ENCODE results near the gene MAD1L1.

Gene MAD1L1

DNA sequence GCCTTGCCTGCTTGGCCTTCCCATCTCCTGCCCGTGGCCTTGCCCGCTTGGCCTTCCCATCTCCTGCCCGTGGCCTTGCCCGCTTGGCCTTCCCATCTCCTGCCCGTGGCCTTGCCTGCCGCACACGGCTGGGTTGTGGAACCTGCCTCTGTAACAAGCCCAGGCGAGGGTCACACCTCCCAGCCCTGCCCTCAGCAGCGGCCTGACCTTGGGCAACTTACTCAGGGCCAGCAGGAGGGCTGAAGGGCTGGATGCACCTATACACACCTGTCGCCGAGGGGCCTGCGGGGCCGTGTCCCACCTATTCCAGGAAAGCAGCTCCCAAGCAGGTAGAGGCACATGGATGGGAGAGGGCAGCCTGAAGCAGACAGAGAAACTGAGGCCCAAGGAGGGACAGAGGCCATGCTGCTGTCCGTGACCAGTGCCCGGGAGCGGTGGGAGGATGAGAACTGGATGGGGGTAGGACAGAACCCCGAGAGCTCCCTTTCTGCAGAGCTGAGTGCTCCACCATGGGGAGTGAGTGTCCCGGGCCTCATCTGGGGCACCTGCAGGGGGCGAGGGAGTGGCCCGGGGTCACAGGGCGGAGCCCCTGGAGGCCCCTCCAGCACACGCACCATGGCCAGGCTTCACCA is 285.0 kb downstream of the MAD1L1 start:
- no peak for DNase-seq

DNA sequence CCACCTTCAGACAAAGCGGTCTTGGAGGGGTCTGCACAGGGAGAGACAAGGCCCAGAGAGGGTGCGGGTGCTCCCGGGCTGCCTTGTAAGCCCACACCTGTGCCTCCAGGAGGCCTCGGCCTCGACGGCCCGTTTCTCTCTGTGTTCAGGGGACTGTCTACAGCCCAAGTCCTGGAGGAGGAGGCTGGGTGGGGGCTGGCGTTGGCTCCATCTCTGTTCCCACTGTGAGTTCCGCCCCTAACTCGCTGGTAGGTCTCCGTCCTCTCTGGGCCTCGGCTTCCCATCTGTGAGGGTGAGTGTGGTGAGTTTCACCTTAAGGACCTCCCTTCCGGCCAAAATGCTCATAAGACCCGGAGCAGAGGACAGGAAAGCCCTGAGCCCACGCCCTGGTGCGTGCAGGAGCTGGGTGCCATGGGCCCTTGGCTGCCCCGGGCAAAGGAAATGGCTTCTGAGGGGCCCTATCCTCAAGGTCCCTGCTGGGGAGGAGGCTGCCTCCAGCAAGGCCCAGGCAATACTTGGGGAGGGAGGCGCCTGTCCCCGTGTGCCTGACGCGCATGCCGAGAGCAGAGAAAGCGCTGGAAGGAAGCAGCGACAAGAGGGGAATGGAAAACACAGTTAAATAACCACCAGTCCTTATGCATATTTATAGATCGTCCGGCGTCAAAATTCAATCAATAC is 285.8 kb downstream of the MAD1L1 start:
- DNase-seq: no peak

DNA sequence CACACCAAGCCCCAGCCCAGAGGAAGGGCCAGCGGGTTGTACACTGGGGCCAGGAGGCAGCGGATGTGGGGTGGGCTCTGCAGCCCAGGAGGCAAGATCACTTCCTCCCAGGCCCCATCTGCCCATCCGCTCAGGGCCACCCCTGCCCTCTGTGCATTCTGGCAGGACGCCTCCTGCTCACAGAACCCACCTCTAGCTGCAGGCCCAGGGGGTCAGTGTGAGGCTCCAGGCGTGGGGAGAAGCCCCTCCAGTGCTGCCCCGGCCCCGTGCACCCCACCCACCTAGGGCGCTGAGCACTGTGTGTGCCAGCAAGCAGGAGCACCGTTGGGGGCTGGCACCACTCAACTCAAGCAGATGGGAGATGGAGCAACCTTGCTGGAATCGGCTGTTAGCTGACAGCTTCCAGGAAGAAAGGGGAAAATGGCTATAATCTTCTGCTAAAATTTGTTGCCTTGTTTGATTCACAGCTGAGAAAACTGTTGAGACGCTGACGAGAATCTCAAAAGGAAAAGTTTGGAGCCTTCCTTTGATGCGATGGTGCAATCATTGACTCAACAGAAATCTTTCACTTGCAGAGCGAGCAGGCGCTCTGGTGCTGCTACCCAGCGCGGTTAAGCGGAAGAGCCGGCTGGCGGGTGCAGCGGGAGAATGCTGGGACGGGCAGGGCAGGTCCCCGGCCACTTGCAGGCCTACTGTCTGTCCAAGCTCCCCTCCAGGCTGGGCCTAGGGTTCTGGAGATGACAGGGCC is 286.5 kb downstream of the MAD1L1 start:
- no peak for DNase-seq

DNA sequence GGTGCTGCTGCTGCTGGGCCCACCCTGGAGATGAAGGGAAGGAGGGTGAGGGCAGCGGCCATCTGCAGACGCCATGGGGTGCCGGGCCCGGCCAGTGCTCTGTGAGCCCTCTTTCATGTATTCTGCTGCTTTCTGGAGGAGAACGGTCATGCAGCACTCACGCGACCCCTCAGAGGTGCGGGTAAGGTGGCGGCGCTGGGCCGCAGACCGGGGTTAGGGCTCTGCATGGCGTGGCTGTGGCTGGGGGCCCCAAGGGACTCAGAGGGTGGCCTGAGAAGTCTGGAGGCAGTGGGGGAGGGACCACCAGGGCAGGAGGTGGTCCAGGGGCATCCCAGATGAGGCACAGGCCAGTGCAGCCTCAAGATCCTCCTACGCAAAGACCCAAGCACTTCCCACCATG is 287.2 kb downstream of the MAD1L1 start:
- no peak for DNase-seq

DNA sequence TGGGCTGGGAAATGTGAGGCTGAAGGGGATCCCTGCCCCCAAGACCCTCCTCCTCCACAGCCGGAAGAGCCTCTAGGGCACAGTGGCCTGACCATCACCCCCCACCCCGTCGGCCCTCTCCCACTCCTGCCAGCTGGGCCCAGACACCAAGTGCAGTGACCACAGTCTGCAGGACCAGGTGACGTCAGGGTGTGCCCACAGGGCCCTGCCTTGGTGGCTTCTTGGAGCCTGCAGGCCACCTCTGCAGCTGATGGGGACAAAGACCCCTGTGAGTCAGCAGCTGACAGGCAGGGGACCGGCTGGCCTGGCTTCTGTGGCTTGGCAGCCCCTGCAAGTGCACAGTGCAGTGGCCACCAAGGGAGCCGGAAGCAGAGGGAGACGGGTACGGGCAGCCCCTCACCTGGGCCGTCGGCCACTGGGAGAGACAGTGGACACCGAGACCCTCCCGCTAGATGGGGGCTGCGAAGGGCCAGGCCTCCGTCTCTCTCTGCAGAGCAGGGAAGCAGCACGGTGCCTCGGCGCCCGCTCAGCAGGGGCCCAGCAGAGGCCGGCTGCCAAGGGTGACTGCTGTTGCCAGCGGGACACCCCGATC is 288.0 kb downstream of the MAD1L1 start:
- no peak for DNase-seq

DNA sequence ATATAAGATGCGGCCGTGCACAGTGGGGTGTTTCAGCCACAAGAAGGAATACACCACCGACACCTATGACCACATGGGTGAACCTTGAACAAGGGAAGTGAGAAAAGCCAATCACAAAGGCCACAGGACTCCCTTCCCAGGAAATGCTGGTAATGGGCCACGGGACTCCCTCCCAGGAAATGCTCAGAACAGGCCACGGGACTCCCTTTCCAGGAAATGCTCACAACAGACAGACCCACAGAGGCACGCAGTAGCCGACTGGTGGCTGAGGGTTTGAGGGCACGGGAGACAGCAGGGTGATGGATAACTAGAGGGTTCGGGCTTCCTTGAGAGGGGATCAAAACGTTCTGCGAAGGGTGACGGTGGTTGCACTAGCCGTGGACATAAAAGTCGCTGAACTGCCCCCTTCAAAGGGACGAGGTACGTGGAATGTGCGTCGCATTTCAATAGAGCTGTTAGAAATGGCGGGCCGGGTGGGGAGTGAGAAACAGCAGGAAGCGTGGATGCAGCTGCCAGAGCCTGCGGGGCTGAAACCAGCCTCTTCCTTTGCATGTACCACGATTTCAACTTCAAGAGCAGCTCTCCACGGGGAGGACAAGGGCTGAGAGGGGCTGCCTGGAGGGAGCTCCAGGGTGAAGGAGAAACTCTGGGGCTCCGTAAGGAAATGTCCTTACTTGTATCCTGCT is 288.7 kb downstream of the MAD1L1 start:
- DNase-seq: no peak

DNA sequence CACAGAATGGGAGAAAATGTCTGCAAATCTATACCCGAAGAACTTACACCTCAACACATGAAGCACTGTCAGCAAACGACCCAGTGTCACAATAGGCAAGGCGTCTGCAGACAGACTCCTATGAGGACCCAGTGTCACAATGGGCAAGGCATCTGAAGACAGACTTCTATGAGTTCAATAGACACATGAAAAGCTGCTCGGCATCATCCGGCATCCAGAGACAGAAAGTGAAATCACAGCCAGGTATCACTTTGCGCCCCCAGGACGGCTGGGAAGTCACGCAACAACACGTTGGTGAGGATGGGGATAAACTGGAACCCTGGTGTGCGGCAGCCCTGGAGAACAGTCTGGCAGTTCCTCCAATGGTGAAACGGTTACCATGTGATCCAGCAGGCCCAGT is 289.4 kb downstream of the MAD1L1 start:
- no peak for DNase-seq

DNA sequence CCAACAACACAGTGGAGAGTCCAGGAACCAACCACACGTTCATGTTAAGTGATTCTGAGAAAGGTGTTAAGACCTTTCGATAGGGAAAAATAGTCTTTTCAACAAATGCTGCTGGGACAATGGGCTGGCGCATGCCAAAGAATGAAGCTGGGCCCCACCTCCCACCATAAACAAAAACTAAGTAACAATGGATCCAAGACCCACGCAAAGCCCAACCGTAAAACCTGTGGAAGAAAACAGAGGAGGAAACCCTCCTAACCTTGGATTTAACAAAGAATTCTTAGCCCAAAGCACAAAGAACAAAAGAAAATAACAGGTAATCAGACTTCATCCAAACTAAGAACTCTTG is 289.8 kb downstream of the MAD1L1 start:
- DNase-seq: no peak

DNA sequence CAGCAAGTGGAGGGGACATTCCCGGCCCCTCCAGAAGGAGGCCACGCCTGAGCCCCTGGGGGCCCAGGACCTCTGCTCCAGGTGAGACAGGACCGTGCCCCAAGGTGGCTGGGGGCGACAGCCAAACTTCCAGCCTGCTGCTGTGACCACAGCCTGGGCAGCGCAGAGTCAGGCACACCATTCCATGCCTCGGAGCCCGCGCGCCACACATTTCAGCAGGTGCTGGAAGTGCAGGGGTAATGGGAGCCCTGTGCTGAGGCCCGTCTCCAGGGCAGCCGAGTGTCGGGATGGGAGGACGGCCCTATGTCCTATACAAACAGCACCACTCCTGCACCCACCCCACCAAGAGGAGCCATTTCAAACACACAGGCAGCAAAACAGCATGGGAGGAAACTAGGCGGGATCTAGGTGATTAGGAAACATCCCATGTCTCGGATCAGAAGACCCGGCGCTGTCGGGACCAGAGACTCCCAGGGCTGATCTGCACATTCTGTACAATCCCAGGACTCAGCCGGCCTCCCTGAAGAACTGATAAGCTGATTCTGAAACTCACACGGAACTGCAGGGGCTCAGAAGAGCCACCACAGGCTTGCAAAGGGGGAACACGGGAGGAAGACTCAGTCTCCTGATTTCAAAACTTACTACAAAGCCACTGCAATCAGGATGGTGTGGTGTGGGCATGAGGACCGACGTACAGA is 290.4 kb downstream of the MAD1L1 start:
- no peak for DNase-seq

DNA sequence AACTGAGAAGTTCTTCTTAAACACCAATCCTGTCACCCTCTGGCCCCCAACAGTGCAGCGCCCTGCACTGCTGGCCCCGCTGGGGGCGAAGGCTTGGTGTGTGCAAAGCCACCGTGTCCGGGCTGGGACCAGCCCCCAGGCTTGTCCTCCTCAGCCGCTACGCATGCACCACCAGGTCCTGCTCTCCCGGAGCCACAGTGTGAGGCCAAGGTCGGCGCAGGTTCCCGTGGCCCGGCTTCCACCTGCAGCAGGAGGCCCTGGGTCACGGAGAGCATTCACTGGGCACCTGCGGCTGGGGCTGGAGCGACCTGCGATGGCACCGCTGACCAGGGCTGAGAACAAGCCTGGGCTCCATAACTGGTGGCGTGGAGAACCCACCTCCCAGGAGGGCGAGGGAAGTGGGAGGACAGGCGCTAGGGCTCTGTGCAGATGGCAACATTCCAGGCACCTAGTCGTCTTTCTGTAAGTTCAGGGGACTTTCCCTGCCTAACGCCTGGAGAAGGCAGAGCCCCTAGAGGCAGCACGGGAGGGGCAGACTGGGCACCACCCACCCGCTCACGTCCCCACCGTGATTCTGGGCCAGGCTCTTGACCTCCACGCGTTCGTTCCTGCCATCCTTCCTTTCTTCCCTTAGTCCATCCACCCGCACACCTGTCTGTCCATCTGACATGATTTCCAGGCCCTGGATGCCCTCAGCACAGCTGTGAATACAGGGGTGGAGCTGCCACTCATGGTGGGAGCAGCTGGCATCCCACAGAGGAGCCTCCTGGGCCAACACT is 291.1 kb downstream of the MAD1L1 start:
- no peak for DNase-seq

DNA sequence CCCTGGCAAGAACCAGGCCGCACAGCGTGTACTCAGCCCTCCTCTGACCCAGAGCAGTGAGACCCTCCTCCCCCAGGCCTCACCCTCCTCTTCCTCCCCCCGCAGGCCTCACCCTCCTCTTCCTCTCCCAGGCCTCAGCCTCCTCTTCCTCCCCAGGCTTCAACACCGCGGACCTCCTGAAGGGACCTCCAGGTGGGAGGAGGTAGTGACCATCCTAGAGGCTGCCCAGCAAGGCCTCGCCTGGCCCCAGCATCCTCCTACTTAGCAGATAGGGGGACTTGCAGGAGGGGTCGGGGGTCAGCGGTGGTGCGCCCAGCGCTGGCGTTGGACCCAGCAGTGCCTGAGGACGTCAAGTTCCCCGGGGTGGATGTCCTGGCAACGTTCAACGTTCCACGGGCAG is 291.9 kb downstream of the MAD1L1 start:
- no peak for DNase-seq

DNA sequence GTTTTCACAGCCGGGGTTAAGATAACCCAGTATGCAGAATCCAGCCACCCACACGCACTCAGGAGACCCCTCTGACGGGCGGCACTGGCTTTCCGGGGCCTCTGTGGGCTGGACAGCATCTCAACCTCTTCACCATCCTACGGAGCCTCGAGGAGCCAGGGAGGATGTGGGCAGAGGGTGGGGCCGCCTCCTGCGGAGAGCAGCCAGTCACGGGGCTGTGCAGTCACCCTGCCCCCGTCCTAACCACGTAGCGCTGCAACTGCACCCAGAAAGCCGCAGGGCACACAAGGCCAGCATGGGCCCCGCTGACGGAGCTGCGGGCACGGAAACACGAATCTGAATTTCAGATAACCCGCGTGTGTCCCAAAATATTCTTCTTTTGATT is 292.4 kb downstream of the MAD1L1 start:
- DNase-seq: peak; percentile 76

DNA sequence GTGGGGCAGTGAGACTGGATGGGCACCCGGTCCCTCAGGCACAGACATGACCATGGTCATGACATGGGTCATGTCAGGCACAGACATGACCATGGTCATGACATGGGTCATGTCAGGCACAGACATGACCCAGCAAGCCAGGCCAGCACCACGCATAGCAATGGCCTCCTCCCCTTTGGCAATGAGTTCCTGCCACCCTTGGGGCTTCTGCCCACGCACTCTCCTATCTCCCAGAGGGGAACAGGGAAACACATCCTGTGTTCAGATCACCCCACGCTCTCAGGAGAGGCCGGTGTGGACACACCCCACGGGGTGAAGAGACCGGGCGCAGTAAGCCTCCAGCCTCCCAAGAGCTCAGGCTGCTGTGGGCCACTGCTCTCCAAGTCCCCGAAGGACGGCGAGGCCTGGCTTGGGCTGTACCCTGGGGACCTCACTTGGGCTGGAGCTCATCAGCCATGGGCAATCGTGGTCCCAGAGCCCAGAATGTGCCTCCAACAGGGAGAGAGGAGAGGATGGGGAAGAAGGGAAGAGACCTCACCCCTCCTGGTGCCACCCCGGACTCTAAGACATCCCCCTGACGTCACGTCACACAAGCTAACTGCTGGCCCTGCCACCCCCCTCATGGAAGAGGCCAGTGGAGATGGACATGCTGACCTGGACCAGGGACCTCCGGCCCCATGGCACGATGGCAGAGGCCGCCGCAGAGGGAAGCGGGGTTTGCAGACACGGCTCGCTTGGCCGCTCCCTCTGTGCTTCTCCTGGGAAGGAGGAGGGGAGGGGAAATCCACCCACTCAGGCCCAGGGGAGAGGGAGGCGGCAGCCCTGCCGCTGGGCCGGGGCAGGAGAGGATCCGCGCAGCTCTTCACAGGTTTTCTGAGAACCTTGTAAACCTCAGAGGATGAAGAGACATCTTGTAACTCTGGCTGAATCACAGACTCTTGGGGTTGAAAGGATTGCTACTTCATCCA is 293.0 kb downstream of the MAD1L1 start:
- DNase-seq: no peak

DNA sequence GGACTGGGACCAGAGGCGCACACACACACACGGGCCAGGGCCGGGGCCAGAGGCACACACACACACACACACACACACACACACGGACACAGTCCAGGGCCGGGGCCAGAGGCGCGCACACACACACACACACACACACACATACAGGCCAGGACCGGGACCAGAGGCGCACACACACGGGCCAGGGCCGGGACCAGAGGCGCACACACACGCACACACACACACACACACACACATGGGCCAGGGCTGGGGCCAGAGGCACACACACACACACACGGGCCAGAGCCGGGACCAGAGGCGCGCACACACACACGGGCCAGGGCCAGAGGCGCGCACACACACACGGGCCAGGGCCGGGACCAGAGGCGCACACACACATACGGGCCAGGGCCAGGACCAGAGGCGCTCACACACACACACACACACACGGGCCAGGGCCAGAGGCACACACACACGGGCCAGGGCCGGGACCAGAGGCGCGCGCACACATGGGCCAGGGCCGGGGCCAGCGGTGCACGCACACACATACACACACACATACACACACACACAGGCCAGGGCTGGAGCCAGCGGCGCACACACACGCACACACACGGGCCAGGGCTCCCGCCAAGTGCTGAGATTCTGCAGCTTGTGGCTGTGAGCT is 293.8 kb downstream of the MAD1L1 start:
- no peak for DNase-seq

DNA sequence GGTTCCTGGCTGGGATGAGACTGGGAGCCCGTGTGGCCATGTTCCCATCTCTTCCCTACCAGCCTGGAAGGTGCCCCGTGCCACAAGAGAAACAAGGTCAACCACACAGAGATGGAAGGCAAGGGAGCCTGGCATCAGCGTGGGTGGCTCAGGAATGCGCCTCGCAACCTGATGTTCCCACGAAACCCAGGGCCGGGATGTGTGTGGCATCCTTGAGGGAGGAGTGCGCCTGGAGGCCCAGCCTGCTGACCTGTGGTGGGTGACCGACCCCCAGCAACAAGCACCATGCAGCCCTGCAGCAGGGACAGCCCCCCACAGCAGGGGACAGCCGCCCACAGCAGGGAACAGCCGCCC is 295.5 kb downstream of the MAD1L1 start:
- DNase-seq: no peak

DNA sequence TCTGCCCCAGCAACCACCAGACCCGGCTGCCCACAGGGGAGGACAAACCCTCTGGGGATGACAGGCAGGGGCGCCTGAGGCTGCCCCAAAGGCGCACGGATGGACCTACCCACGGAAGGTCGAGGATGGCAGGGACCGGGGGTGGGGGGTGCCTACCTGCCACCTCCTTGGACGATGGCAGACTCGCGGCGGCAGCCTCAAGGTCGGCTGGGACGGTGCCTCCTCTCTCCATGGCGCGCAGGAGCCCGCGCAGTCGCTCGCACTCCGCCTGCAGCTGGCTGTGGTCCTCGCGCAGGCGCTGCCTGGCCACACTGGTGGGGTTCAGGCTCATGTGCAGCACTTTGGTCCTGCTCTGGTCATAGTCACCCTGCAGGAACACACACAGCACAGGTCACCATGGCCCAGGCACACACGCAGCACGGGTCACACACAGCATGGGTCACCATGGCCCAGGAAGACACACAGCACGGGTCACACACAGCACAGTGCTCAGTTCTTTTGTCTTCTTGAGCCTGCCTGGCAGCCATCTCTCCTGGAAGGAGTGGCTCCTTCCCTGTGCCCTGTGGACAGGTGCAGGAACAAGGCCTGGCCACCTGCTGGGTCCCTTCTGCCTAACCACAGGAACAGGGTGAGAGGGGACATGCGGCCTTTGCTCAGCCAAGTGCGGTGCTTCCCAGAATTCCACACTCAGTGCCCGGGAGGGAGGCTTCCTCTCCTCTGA is 296.1 kb downstream of the MAD1L1 start:
- DNase-seq: no peak

DNA sequence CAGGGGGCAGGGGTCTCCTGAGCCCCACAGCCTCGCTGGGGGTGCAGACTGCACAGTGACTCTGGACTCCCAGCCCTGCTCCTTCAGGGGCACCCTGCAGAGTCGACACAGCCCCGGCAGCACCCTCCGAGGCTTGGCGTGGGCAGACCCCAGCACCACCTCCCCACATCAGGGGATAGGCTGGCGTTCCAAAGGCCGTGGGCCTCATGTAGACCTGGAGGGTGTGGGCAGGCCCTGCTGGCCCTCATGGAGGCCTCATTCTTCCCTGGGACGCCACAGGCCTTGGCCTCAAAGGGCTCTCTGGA is 296.8 kb downstream of the MAD1L1 start:
- no peak for DNase-seq

DNA sequence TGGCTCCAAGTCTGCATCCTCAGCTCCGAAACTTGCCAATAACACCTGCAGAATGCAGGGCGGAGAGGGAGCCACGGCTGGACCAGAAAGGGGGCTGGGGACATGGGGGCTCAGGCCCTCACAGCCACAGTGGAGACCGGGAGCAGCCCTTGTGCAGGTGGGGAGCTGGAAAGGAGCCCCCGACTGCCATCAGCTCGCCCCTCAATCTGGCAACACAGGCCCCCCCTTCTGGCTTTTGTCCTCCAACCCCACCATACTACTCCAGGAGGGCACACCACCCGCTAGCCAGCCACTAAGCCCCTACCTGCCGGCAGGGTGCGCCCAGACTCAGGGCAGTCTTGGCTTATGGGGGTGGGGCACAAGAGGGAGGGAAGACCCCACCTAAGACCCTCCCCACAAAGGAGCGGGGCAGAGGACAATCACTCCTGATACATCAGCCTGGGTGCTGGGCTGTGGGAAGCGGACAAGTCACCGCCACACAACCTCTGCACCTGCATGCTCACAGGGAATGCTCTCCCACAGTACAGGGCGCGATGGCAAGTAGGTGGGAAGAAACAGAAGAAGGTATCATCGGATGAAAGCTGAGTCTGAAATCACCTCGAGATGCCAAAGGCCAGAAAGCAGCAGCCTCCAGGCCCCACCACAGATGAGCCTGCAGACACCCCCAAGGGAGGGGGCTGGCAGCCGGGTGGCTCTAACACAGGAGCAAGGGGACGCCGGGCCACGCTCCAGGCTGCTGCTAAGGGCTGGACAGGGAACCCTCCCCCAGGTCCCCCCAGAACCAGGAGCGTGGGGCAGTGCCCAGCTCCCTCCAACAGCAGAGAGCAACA is 297.4 kb downstream of the MAD1L1 start:
- no peak for DNase-seq

DNA sequence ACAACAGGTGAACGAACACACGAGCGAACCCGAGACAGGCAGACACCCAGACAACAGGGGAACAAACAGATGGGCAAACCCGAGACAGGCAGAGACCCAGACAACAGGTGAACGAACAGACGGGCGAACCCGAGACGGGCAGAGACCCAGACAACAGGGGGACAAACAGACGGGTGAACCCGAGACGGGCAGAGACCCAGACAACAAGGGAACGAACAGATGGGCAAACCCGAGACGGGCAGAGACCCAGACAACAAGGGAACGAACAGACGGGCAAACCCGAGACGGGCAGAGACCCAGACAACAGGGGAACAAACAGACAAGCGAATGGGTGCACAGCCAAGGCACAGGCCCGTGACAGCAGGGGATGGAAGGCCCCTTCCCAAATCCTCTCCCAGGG is 298.0 kb downstream of the MAD1L1 start:
- no peak for DNase-seq

Data from activated T-cell treated with anti-CD3 and anti-CD28 coated beads for 4 hours (primary cell).